GM21367 (cell line): ENCODE data around the gene ZNF593.
A peak's percentile ranks its signal among the peaks of the same experiment; 100 is the strongest.

Experiments used
- ATAC-seq: cut with Tn5 transposase; IDR thresholded peaks from one replicate; pipeline ENCODE4 v1.9.1; 2021; ENCODE audit not compliant: unreplicated experiment

The ZNF593 gene

GRCh38 chr1:26169669-26170471 lies at the start of gene ZNF593:
Gene ZNF593, plus strand, starts transcription at chr1:26169908. Its CDS starts 76 bp downstream, at chr1:26169984.
- peak; percentile 82 for ATAC-seq

- ATAC-seq, result no peak
Observed at GRCh38 chr1:26121854-26122773, 47.6 kb upstream of the ZNF593 start.

DNA sequence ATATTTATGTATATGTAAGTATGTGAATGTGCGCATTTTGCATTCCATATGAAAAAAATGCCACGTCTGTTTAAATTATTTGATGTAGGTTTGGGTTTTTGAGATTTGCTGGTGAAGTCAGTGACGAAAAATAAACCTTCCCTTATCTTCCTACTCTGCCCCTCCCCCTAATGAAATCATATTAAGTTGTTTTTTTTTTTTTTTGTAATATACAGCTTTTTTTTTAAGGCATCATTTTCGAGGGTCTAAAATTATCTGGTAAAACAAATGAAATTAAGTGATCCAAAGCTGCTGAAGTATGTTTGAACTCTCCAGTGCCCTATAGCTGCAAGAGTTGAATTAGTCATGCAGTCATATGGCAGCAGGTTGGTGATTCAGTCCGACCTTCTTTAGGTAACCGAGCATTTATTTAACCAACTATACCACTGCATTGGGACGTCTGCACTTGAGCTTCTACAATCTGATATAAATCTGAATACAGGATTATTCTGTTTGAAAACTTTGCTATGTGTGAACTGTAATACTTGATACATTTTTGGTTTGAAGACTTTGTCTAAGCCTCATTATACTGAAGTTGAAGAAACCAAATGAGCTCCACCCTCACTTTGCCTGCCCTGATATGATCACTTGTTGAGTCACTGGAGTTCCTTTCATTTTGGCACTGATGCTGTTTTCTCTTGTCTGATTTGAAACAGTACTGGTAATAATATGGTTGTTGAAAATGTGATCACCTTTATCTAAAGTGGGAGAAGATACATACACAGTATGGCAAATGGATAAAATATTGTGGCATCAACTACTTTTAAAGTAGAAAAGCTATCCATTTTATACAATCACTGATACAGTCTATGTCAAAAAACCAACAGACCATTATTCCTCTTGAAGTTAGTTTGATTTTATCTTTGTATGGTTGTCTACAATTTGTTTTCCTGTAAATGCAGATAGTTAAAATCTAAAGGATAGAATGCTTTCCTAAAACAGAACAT lies 46.4 kb upstream of the ZNF593 start:
- ATAC-seq, result no peak

GRCh38 chr1:26124418-26125331 lies 45.0 kb upstream of the ZNF593 start:
- no peak for ATAC-seq

GRCh38 chr1:26125382-26125781 lies 44.3 kb upstream of the ZNF593 start:
- ATAC-seq, result no peak

GRCh38 chr1:26125946-26126320 lies 43.8 kb upstream of the ZNF593 start:
- no peak for ATAC-seq

DNA sequence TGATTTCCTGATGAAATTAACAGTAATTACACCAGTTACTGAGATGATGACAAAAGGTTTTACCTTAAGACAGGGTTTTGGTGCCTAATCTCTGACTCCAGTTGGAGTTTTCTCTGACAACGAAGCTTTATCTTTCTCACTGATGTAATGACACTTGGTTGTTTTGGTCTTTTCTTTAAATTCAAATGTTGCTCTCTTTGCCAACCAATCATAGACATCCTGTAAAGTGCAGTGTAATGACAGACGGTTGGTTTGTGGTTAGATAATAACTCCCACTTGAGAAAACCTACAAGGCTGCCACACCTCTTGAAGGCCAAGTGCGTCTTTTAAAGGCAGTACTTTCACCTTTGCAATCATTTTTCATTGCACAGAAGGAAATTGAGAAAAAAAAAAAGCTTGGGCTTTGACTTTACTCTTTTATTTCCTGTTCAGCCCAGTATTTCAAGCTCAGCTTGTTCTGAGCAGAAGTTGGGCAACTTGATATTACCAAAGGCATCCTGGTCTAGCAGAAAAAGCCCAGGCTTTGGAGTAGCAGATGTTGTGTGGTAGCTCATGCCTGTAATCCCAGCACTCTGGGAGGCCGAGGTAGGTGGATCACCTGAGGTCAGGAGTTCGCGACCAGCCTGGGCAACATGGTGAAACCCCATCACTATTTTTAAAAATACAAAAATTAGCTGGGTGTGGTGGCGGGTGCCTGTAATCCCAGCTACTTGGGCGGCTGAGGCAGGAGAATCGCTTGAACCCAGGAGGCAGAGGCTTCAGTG lies 43.2 kb upstream of the ZNF593 start:
- ATAC-seq, result peak; percentile 77

- no peak for ATAC-seq
Observed at GRCh38 chr1:26127235-26128163, 42.2 kb upstream of the ZNF593 start.

DNA sequence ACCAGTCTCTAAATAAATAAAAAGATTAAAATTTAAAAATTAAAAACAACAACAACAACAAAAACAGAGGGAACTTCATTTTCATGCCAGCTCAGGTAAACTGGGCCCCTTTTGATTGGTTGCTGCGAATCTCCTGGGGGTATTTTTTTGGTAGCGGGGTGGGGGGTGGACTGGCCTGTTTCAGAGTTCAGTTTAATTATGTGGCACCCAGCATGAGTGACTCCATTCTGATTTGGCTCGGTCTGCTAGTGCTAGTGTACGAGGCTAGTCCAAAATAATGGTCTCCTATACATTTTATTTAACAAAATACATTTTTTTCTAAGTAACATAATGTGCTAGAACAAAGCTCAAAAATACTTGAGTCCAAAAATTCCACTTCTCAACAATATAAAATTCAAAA lies 39.9 kb upstream of the ZNF593 start:
- no peak for ATAC-seq

DNA sequence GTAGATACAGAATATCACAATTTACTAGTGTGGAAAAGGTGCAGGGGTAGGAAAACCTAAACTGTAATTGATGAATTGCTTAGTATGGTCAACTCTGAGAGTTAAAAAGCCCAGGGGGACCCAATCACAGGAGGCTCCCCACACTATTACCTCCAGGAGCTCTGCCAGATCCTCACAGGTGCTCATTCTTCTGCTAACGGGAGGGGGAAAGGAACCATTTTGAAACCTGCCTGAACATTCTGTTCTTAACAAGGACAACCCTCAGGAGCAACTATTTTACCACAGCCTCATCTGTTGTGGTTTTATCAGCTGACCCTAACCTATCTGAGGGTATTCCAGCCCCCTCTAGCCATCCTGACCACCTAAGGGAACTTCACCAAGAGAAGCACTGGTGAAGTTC lies 39.0 kb upstream of the ZNF593 start:
- ATAC-seq, result no peak

- no peak for ATAC-seq
Observed at GRCh38 chr1:26132128-26132833, 37.4 kb upstream of the ZNF593 start.

DNA sequence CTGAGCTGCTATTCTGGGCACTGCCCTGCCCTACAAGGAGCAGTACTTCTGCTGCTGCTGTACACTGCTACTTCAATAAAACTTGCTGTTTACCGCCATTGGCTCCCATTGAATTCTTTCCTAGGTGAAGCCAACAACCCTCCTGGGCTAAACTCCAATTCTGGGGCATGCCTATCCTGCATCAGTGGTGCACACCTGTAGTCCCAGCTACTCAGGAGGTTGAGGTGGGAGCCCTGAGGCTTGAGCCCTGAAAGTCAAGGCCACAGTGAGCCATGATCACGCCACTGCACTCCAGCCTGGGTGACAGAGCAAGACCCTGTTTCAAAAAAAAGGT lies 36.9 kb upstream of the ZNF593 start:
- ATAC-seq, result no peak

GRCh38 chr1:26134466-26134865 lies 35.2 kb upstream of the ZNF593 start:
- no peak for ATAC-seq

GRCh38 chr1:26138974-26139558 lies 30.6 kb upstream of the ZNF593 start:
- no peak for ATAC-seq

DNA sequence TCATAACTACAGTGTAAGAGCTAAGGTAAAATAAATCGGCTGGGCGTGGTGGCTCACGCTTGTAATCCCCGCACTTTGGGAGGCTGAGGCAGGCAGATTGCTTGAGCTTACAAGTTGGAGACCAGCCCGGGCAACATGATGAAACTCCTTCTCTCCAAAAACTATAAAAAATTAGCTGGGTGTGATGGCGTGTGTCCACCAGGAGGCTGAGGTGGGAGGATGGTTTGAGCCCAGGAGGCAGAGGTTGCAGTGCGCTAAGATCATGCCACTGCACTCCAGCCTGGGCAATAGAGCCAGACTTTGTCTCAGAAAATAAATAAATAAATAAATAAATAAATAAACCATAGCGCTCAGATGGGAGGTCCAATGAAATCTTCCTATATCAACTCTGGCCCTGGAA lies 27.5 kb upstream of the ZNF593 start:
- no peak for ATAC-seq

DNA sequence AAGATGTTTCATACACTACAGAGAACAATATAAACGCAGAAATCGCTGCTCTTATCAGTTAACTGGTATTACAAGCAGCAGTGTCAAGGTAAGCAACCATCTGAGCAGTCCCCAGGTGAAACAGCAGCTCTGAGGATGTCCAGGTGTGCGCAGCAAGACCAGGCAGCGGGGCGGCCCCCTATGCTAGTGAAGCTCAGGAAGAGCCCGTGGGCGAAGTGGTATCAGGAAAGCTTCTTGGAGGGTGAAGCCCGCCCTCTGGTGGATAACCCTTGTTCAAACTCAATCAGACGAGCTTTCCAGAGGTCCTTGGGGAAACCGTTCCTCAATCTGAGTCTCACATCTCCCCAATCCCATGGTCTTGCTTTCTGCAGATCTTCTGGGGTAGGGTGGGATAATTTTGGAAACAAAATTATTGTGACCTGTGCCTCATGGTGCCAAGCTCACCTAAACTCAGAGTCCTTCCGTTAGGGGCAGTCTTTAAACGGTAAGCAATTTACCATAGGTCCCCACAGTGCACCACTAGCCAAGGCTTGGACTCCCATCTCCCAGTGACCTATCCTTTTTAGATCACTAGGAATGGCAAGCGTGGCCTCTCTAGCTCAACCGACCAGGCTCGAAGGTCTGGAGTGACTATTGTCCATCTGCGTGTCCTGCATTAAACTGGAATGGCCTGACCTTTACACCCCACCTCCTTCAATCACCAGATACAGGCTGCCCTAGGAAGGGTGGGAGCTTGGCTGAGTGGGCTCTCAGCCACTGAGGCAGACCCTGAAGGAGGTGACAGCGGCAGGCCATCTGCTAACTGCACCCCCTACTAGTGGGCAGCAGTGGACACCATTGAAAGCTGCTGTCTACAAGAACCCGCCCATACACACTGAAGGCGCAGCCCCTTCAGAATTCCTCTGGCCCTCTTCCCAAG lies 24.4 kb upstream of the ZNF593 start:
- ATAC-seq, result no peak
